CD4-positive, alpha-beta T cell treated with Interleukin-1 beta for 1 hour (primary cell): ENCODE data around the gene PCDHA3.
"Not testable (repeated sequence)": the region's sequence is repeated elsewhere in the genome, so short reads cannot be mapped to it uniquely, and the experiment has no call there.

Source experiments
- DNase-seq, 2 donors: peaks; one replicate each; pipeline ENCODE4 v3.0.0-alpha.2; 2020 to 2022

PCDHA3 gene

DNA sequence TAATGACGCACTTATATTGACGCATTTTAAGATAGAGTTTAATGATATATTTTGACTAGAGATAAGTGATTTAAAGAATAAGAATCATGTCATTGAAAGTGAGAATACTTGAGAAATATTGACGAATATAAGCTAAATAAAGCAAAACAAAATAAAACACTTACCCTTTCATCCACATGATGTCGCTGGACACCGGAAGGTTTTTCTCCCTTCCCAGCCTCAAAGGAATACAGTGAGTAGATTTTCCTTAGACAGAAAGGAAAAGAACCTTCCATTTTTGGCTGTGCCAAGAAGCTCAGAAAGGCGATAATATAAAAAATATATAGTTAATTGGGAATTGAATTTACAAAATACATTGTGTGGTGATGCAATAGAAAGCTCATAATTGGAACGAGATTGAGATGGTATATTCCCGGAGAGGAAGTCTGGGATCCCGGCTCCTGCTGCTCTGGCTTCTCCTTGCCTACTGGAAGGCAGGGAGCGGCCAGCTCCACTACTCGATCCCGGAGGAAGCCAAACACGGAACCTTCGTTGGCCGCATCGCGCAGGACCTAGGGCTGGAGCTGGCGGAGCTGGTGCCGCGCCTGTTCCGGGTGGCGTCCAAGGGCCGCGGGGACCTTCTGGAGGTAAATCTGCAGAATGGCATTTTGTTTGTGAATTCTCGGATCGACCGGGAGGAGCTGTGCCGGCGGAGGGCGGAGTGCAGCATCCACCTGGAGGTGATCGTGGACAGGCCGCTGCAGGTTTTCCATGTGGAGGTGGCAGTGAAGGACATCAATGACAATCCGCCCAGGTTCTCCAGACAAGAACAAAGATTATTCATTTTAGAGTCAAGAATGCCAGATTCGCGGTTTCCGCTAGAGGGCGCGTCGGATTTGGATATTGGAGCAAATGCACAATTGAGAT is 20.8 kb downstream of the PCDHA3 start, which contains the start of gene PCDHA5:
Gene PCDHA5, plus strand, starts transcription at position 239 of the 906 bp plus-strand sequence.
- DNase-seq = no peak

DNA sequence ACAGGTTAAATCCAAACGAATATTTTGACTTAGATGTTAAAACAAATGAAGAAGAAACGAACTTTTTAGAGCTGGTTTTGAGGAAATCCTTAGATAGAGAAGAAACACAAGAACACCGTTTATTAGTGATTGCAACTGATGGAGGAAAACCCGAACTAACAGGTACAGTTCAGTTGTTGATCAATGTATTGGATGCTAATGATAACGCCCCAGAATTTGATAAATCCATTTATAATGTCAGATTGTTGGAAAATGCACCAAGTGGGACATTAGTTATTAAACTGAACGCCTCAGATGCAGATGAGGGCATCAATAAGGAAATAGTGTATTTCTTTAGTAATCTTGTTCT is 21.4 kb downstream of the PCDHA3 start:
- DNase-seq = no peak

DNA sequence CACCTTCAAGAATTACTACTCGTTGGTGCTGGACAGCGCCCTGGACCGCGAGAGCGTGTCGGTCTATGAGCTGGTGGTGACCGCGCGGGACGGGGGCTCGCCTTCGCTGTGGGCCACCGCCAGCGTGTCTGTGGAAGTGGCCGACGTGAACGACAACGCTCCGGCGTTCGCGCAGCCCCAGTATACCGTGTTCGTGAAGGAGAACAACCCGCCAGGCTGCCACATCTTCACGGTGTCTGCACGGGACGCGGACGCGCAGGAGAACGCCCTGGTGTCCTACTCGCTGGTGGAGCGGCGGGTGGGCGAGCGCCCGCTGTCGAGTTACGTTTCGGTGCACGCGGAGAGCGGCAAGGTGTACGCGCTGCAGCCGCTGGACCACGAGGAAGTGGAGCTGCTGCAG is 22.1 kb downstream of the PCDHA3 start:
- DNase-seq = not testable (repeated sequence)

DNA sequence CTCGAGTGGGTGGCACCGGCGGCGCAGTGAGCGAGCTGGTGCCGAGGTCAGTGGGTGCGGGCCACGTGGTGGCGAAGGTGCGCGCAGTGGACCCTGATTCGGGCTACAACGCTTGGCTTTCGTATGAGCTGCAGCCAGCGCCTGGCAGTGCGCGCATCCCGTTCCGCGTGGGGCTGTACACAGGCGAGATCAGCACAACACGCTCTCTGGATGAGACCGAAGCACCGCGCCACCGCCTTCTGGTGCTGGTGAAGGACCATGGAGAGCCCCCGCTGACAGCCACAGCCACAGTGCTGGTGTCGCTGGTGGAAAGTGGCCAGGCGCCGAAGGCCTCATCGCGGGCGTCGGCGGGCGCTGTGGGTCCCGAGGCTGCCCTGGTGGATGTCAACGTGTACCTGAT is 22.6 kb downstream of the PCDHA3 start:
- DNase-seq = no peak

DNA sequence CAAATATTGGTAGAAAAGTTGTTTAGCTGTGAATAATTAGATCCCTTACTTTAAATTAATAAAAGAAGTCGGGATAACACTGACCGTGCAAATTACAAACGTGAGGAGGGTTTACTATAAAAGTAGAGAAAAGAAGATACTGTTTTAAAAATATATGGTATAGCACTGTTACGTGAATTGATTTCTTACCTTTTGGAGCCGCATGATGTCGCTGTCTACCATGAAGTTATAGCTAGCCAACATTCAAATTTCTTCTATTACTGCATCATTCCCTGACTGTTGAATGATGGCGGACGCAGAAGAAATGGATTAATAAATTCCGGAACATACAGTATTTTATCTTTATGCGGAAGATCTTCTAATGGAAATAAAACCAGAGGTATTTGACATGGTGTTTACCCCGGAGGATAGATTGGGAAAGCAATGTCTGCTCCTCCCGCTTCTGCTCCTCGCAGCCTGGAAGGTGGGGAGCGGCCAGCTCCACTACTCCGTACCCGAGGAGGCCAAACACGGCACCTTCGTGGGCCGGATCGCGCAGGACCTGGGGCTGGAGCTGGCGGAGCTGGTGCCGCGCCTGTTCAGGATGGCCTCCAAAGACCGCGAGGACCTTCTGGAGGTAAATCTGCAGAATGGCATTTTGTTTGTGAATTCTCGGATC is 27.0 kb downstream of the PCDHA3 start, which contains the start of gene PCDHA6:
Gene PCDHA6, plus strand, starts transcription at position 257 of the 658 bp plus-strand sequence. Its CDS starts 132 bp downstream, at position 389.
- DNase-seq = no peak

DNA sequence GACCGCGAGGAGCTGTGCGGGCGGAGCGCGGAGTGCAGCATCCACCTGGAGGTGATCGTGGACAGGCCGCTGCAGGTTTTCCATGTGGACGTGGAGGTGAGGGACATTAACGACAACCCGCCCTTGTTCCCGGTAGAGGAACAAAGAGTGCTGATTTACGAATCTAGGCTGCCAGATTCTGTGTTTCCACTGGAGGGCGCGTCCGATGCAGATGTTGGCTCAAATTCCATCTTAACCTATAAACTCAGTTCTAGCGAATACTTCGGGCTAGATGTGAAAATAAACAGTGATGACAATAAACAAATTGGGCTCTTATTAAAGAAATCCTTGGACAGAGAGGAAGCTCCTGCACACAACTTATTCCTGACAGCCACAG is 27.5 kb downstream of the PCDHA3 start:
- DNase-seq = no peak

DNA sequence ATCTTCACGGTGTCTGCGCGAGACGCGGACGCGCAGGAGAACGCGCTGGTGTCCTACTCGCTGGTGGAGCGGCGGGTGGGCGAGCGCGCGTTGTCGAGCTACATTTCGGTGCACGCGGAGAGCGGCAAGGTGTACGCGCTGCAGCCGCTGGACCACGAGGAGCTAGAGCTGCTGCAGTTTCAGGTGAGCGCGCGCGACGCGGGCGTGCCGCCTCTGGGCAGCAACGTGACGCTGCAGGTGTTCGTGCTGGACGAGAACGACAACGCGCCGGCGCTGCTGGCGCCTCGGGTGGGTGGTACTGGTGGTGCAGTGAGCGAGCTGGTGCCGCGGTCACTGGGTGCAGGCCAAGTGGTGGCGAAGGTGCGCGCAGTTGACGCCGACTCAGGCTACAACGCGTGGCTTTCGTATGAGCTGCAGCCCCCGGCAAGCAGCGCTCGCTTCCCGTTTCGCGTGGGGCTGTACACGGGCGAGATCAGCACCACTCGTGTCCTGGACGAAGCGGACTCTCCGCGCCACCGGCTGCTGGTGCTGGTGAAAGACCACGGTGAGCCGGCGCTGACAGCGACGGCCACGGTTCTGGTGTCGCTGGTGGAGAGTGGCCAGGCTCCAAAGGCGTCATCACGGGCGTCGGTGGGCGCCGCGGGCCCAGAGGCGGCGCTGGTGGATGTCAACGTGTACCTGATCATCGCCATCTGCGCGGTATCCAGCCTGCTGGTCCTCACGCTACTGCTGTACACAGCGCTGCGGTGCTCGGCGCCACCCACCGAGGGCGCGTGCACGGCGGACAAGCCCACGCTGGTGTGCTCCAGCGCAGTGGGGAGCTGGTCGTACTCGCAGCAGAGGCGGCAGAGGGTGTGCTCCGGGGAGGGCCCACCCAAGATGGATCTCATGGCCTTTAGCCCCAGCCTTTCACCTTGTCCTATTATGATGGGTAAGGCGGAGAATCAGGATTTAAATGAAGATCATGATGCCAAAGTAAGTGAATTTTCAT is 28.9 kb downstream of the PCDHA3 start:
- DNase-seq = not testable (repeated sequence)

DNA sequence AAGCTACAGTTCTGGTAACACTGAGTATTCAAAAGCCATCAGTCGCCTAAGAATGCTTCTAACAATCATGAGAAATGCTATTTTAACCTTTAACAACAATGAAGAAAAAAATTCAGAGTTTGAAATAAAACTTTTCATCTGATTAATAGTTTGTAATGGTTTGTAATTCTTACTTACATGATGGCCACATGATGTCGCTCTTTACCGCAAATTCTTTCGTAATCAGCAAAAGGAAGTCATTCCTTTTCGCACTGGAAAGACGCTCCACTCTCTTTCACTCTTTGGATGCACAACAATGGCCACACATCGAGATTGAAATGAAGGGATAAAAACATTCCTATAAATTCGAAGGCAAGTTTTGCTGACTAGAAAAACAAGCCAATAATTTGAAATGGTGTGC is 33.1 kb downstream of the PCDHA3 start, which contains the start of gene PCDHA7:
Gene PCDHA7, plus strand, starts transcription at position 277 of the 400 bp plus-strand sequence. Its CDS starts 115 bp downstream, at position 392.
- DNase-seq = no peak

DNA sequence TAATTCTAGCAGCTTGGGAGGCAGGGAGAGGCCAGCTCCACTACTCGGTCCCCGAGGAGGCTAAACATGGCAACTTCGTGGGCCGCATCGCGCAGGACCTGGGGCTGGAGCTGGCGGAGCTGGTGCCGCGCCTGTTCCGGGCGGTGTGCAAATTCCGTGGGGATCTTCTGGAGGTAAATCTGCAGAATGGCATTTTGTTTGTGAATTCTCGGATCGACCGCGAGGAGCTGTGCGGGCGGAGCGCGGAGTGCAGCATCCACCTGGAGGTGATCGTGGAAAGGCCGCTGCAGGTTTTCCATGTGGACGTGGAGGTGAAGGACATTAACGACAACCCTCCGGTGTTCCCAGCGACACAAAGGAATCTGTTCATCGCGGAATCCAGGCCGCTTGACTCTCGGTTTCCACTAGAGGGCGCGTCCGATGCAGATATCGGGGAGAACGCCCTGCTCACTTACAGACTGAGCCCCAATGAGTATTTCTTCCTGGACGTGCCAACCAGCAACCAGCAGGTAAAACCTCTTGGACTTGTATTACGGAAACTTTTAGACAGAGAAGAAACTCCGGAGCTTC is 33.7 kb downstream of the PCDHA3 start:
- not testable (repeated sequence) for DNase-seq

DNA sequence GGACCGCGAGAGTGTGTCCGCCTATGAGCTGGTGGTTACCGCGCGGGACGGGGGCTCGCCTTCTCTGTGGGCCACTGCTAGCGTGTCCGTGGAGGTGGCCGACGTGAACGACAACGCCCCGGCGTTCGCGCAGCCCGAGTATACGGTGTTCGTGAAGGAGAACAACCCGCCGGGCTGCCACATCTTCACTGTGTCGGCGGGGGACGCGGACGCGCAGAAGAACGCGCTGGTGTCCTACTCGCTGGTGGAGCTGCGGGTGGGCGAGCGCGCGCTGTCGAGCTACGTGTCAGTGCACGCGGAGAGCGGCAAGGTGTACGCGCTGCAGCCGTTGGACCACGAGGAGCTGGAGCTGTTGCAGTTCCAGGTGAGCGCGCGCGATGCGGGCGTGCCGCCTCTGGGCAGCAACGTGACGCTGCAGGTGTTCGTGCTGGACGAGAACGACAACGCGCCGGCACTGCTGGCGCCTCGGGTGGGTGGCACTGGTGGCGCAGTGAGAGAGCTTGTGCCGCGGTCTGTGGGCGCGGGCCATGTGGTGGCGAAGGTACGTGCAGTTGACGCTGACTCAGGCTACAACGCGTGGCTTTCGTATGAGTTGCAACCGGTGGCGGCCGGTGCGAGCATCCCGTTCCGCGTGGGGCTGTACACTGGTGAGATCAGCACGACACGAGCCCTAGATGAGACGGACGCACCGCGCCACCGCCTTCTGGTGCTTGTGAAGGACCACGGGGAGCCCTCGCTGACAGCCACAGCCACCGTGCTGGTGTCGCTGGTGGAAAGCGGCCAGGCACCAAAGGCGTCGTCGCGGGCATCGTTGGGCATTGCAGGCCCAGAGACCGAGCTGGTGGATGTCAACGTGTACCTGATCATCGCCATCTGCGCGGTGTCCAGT is 35.0 kb downstream of the PCDHA3 start:
- no peak for DNase-seq

DNA sequence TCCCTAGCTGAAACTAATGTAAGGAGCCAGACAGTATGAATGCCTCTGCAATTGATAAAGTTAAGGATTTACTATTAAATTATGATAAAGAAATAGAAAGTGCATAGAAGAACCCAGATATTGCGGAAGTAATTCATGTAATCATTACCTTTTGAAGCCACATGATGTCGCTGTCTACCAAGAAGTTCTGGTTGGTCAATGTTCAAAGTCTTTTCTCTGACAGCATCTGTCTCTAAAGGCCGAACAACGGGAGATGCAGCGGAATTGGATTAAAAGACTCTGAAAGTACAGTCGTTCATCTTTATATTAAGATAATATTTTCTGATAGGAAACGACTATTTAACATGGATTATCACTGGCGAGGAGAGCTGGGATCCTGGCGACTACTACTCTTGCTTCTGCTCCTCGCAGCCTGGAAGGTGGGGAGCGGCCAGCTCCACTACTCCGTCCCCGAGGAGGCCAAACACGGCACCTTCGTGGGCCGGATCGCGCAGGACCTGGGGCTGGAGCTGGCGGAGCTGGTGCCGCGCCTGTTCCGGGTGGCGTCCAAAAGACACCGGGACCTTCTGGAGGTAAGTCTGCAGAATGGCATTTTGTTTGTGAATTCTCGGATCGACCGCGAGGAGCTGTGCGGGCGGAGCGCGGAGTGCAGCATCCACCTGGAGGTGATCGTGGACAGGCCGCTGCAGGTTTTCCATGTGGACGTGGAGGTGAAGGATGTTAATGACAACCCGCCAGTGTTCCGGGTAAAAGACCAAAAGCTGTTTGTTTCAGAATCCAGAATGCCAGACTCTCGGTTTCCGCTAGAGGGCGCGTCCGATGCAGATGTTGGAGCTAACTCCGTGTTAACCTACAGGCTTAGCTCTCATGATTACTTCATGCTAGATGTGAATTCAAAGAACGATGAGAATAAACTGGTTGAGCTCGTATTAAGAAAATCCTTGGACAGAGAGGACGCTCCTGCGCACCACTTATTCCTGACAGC is 40.4 kb downstream of the PCDHA3 start, which contains the start of gene PCDHA8:
Gene PCDHA8, plus strand, starts transcription at position 210 of the 985 bp plus-strand sequence. Its CDS starts 135 bp downstream, at position 345.
- DNase-seq = no peak

DNA sequence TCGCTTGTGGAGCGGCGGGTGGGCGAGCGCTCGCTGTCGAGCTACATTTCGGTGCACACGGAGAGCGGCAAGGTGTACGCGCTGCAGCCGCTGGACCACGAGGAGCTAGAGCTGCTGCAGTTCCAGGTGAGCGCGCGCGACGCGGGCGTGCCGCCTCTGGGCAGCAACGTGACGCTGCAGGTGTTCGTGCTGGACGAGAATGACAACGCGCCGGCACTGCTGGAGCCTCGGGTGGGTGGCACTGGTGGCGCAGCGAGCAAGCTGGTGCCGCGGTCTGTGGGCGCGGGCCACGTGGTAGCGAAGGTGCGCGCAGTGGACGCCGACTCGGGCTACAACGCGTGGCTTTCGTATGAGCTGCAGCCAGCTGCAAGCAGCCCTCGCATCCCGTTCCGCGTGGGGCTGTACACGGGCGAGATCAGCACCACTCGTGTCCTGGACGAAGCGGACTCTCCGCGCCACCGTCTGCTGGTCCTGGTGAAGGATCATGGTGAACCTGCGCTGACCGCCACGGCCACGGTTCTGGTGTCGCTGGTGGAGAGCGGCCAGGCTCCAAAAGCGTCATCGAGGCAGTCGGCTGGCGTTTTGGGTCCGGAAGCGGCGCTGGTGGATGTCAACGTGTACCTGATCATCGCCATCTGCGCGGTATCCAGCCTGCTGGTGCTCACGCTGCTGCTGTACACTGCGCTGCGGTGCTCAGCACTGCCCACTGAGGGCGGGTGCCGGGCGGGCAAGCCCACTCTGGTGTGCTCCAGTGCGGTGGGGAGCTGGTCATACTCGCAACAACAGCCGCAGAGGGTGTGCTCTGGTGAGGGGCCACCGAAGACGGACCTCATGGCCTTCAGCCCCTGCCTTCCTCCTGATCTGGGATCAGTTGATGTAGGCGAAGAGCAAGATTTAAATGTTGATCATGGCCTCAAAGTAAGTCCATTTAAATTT is 42.2 kb downstream of the PCDHA3 start:
- no peak for DNase-seq

DNA sequence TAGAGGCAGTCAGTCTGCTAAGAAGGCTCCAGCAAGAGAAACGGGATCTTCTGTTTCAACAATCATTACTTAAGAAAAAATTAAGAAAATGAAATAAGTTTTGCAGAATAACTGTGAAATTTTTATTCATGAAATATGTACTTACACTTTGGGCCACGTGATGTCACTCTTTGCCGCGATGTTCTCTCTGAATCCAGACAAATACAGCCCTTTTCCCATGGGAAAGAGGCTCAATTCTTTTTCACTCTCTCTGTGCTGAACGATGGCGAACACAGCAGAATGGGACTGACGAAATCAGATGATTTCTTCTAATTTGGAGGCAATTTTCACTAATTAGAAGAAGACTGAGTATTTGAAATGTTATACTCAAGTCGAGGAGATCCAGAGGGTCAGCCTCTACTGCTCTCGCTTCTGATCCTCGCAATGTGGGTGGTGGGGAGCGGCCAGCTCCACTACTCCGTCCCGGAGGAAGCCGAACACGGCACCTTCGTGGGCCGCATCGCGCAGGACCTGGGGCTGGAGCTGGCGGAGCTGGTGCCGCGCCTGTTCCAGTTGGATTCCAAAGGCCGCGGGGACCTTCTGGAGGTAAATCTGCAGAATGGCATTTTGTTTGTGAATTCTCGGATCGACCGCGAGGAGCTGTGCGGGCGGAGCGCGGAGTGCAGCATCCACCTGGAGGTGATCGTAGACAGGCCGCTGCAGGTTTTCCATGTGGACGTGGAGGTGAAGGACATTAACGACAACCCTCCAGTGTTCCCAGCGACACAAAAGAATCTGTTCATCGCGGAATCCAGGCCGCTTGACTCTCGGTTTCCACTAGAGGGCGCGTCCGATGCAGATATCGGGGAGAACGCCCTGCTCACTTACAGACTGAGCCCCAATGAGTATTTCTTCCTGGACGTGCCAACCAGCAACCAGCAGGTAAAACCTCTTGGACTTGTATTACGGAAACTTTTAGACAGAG is 47.6 kb downstream of the PCDHA3 start, which contains the start of gene PCDHA9:
Gene PCDHA9, plus strand, starts transcription at position 244 of the 964 bp plus-strand sequence. Its CDS starts 114 bp downstream, at position 358.
- not testable (repeated sequence) for DNase-seq

DNA sequence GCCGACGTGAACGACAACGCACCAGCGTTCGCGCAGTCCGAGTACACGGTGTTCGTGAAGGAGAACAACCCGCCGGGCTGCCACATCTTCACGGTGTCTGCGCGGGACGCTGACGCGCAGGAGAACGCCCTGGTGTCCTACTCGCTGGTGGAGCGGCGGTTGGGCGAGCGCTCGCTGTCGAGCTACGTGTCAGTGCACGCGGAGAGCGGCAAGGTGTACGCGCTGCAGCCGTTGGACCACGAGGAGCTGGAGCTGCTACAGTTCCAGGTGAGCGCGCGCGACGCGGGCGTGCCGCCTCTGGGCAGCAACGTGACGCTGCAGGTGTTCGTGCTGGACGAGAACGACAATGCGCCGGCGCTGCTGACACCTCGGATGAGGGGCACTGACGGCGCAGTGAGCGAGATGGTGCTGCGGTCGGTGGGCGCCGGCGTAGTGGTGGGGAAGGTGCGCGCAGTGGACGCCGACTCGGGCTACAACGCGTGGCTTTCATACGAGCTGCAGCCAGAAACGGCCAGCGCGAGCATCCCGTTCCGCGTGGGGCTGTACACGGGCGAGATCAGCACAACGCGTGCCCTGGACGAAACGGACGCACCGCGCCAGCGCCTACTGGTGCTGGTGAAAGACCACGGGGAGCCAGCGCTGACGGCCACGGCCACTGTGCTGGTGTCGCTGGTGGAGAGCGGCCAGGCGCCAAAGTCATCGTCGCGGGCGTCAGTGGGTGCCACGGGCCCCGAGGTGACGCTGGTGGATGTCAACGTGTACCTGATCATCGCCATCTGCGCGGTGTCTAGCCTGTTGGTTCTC is 49.2 kb downstream of the PCDHA3 start:
- not testable (repeated sequence) for DNase-seq
